HG03066 (cell line): ENCODE results near the gene FGF14.

Experiments used
- ATAC-seq: cut with Tn5 transposase; IDR thresholded peaks from one replicate; pipeline ENCODE4 v1.9.1; 2021; ENCODE audit warnings: low read depth; ENCODE audit not compliant: unreplicated experiment

FGF14 gene

DNA sequence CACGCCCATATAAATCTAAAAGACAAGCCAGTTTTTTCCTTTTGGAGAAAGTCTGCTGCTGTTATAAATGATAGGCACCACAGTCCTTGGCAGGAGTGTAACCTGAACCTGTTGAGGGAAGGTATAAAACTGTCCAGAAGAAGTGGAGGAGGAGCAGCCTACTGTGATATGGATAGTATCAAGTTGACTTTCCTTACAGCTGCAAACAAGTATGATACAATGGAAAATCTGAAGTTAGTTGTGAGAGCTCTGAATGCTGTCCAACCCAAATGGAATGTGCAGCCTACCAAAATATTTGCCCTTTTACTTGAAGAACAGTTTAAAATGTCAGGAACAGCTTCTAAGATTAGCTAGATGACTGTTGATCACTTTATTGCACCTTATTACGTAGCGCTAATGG lies 399.6 kb downstream of the FGF14 start:
- no peak for ATAC-seq

DNA sequence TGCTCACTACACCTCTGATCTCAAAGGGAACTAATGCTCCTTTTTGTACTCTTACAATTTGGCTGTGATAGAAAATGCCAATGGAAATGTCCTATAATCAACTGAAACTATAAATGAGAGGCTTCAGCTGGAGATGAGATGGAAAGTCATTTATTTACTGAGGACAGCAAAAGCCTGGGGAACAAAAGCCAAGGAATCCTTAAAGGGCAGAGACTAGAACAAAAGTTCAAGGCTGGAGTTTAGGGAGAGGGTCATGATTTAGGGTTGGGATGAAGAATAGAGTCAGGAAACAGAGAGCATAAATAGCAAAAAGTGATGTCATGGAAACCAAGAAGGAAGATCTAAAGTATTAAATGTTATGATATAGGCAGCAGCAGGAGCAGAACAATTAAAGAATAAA lies 401.1 kb downstream of the FGF14 start:
- ATAC-seq, result no peak

DNA sequence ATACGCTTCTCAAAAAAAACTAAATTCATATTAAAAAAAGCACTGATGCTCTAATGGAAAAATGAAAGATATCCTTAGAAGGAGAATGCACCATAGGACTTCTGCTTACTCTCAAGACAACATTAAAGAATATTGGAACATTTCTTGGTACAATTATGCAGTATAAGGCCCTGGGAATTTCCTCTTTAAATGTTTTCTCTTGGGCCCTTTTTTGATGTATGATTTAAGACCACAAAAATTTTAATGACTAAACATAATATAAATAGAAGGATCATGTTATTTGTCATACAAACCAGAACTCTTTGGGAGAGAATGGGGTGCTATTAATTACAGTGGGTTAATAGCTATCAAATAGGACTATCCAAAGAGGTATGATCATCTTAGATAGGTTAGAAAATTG lies 403.7 kb downstream of the FGF14 start:
- no peak for ATAC-seq

DNA sequence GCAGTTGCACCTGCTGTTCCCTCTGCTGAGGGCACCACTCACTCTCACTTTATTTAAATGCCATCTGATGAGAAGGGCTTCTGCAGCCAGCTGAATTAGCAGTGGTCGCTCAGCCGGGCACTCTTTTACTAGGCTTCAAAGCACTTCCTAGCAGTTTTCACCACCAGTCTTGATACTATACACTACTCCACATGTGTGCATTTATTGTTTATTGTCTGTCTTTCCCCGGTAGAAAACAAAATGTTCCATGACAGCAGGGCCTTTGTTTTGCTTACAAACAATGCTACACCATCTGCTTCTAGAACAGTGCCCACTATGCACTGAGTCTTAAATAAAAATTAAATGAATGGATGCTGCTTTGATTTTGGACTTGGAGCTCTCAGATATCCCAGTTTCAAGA lies 404.9 kb downstream of the FGF14 start:
- no peak for ATAC-seq

DNA sequence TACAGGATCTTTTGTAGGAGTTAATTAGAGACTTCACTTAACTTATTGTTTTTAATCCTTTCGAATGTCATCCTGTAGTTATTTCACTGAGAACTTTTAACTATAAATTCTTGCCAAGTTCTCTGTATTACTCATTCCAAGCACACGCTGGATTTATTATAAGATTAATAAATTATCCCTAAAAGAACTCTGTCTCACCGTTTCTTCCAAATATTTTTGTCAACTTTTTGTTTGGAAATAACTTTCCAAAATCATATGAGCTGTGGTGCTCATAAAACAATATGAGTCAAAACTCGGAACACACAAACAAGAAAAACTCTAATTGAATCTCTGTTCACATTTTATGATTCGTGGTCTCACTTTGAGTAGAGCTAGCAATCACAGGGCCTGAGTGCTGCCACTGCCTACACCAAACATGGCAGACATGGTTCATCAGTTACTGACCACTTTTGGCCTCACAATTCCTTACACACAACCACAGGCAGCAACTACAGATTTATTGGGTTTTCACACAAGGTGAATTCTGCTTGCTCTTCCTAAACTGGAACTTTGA lies 412.0 kb downstream of the FGF14 start:
- no peak for ATAC-seq

DNA sequence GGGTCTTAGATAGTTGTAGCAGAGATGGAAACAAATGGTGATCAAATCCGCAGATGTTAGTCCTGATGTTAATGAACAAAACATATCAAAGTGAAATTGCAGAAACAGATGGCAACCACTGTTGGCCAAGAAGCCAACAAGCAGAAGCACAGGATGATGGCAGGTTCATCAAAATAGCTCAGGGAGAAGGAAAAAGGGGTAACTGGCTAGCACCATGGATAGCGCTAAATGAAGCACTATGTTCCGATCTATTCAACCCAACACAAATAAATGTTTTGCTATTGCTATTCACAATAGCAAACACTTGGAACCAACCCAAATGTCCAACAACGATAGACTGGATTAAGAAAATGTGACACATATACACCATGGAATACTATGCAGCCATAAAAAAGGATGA lies 413.7 kb downstream of the FGF14 start:
- ATAC-seq, result no peak

DNA sequence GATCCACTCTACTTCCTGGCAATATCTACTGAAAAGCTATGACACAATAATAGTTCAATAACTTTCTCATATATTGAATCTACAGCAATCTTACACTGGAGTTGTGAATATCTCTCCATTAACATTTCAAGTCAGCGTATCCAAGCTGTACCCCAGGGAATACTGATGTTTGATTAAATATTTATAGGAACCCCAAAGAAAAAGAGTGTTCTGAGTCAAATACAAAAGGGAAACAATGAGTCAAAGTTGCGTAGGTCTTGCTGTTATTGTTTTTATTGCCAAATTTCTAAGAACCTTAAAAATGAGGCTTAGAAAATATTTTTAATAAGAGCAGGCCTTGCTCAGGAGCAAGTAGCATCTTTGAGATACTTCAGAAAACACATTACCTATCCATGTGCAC lies 415.5 kb downstream of the FGF14 start:
- ATAC-seq, result no peak

DNA sequence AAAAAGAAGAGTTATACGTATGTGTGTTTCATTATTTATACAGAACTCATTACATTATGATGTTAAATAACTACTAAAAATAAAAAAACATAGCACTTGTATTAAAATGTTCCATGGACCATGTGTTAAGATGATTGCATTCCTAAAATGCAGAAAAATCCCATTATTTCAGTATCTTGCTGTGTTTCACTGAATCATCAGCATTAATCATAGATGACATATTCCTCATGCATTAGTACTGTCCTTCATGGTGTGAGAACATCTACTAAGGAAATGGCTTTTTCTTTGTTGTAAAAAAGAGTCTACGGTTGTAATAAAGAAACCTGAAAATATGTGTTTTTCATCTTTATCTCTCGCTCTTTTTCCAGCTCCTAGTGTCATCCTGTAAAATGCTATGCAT lies 416.5 kb downstream of the FGF14 start:
- no peak for ATAC-seq

DNA sequence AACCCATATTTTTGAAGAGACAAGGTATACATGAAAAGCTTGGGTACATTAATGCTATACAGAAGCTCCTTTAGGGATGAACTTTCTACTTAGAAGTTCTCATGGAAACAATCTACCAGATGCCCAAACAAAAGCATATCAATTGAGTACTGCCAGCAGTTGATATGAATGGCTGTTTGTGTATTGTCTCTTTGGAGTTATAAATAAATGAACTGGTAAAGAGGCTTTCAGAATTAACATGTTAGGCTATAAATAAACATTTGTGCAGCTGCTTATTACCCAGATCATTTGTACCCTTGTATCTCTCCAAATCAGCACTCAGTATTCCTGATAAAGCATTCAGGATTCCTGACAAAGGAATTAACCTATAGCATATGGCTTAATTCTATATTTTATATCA lies 418.9 kb downstream of the FGF14 start:
- no peak for ATAC-seq

DNA sequence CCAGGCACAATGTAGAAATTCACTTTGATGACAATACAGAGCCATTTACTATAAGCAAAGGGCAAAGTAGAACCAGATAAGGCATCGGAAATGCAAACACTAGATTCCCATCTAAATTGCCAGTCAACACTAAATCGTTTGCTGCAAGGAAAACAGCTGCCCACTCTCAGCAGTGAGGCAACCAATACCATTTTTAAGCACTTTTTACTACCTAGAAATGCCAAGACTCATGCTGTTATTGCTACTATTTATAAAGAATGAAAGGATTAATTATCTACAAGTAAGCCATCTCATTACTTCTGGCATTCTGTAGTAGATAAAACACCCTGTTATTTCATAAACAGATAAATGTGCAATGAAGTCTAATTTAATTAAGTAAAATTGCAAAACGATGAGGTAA lies 422.0 kb downstream of the FGF14 start:
- ATAC-seq, result no peak

DNA sequence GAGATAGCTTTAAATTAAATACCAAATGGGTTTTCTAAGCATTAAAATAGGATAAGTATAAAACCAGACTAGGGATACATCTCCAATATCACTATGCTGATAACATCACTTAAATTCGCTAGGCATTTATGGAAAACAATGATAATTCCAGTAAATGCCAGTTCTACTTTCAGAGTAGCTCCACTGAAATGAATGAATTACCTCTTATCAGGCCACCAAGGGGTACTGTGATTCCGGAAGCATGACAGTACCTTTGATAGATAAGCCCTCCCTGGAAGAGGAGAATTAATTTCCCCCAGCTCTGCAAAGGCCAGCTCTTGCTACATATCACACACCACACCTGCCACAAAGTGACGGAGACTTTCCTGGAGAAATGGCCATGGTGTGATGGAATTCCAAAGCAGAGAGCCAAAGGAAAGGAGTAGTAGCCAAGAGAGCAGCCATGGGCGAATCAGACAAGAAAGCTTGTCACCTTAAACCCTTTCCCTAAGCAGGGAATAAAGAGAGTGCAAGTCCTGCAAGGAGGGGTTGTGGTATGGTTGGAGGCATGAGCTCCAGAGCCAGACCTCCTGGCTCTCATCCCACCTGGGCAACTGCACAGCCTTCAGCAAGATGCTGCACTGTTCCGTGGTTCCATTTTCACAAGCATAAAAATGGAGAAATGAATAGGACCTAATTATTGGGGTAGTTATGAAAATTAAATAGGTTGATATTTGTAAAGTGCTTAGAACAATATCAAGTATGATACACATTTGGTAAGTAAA lies 423.1 kb downstream of the FGF14 start:
- no peak for ATAC-seq

DNA sequence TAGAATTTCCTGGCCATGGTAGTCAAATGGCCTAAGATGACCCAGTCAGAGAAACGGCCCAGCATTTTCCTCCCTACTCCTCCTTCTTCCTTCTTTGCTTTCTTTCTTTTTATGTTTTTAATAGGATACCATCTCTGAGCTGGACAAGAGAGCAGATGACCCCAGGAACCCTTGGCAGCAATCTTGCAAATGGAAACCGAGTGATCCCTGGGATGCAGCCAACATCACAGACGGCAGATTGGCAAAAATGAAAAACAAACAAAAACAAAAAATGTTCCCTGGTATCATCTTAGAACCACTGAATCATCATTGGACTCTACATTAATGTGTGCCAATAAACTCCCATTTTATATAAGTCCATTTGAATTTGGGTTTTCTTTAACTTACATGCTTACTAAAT lies 424.4 kb downstream of the FGF14 start:
- no peak for ATAC-seq

DNA sequence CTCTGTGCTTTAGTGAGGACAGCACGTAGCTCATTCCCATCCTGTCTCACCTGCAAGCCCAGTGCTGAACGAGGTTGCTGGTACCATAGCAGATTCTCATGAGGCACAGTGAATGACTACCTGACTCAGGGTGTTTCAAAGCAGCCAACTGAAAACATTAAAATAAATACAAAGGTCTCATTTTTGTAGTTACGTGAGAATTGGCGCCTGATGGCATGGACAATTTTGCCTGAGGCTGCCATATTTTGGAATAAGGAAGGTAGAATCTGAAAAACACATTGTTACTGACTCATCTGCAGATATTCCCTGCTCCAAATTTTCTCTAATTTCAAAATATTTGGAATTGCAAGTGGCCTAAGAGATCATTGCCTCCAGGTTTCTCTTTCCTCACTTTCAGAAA lies 429.7 kb downstream of the FGF14 start:
- no peak for ATAC-seq

DNA sequence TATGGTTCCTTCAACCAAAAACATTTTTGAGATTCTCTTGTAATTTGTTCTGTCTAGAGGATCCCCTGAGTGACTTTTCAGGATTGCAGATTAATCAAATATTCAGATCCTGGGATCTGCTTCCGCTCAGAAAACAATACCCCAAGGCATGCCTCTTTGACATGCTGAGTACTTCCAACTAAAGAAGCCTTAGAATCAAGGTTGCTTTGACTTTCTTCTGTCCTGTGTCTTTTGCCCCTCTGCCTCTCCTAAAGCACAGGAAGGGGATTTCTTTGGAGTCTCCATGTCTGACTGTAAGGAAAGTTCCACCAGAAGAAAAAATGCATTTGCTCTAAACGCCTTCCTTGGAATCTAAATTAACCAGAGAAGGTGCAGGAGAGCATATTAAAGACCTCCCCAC lies 431.5 kb downstream of the FGF14 start:
- ATAC-seq, result no peak

DNA sequence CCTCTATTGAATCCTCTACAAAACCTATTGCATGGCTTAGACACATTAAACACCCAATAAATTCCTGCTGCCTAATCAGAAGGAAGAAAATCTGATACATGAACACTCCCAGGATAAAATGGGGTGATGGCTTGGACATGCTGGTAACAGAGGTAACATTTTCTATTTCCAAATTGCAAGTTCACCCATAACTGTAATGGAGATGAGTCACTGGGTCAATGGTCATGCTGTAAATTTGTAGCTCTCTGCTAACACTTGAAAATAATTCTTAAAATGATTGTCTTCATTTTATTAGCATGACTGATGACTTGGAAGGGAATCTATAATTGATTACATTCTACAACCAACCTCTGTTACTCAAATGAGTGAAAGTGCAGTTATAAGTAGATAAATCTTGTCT lies 434.1 kb downstream of the FGF14 start:
- ATAC-seq, result no peak

DNA sequence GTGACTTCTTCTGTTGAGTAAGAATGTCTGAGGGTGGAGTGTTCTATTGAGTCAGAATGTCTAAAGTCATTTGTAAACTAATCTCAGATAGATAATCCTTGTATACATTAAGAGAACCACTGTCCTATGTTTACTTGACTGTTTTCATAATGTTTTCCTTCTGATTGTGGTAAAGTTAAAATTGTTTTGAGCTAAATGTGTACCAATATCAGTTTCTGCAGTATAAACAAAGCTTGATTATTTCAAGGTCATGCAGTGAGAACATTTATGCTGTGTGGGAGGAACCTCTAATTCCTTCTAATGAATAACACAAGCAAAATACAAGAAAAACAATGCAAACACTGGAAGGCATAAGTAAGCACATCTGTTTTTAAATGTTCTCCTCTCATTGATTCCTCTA lies 434.6 kb downstream of the FGF14 start:
- ATAC-seq, result no peak

DNA sequence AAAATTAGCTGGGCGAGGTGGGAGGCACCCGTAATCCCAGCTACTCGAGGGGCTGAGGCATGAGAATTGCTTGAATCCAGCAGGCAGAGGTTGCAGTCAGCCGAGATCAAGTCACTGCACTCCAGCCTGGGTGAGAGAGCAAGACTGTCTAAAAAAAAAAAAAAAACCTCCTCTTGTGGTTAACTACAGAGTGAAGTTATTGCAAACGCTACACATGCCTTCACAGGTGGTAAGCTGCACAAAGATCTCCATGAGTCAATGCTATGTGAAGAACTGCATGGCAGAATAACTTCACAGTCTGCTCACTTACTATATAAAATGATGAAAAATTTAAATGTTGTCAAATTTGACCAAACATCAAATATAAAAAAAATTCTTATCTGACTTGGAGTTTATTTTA lies 436.8 kb downstream of the FGF14 start:
- no peak for ATAC-seq

DNA sequence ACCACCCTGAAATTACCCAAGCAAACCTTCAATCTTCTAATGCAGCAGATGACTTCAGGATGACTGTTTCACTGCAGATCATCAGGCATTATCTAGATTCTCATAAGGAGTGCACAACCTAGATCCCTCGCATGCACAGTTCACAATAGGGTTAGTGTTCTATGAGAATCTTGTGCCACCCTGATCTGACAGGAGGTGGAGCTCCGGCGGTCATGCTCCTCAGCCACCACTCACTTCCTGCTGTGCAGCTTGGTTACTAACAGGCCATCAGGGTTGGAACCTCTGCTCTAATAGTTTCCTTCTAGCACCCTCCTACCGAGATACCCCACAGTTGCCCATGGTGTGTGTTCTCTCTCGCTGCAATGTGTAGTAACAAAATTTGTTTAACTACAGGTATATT lies 442.8 kb downstream of the FGF14 start:
- no peak for ATAC-seq

DNA sequence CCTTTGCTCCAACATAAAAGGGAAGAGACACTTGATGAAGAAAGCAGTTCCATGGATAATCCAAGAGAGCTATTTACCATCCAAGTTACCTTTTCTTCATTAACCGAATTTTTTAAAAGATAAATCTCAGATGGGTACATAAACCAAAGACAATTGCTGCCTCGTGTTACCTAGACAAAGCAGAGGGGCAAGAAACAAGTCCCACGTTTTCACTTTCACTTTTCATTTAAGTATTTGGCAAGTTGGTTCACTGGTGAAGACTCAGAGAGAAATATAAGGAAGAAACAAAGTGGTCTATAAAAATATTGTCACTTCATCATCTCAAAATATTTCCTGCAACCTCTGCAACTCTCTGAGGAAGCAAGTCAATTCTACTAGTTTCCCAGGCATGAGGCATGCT lies 446.1 kb downstream of the FGF14 start:
- ATAC-seq, result no peak

DNA sequence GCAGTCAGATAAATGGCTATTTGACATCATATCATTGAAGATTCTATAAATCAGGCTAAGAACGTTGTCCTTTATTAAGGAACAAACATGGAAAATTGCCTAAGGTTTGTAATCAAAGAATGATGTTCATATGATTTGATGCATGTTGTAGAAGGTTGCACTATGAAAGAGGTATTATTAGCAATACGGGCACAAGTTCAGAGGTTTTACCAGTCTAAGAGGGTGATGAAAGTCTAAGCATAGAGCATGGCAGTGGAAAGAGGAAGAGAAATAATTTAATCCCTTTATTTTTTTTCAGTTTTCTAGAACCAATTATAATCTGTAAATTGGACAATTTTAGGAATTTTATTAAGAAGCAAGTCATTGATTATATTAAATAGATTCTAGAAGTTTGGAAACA lies 450.7 kb downstream of the FGF14 start:
- ATAC-seq, result no peak

DNA sequence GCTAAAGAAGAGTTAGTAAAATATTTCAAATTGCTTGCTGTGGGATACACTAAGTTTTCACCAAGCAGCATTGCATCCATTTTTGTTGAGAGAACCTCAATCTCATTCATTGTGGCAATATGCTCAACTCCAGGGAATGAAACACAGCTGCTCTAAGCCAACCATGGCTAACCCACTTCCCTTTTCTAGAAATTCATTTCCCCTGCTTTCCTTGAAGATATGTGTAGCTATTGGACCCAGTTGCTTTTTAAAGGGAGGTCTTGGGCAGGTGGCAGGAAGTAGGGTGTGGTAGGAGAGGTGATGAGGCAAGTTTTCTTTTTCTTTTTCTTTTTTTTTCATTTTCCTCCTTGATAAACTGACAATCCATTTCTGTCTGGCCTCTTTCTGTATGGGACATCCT lies 452.2 kb downstream of the FGF14 start:
- no peak for ATAC-seq

DNA sequence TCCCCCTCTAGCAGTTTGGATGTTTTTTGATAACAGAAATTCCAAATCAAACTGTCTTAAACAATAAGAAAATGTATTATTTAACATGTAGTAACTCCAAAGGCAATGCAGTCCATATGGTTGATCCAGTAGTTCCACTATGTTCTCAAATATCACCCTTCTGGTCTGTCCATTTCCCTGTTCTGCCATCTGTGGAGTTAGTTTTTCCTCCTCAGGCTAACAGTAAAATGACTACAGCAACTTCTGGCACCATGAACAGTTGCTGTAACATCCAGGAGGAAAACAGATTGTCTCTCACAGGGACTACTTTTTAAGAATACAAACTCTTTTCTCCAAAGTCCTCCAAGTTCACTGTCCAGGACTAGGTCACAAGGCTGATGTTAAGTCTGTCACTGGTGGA lies 455.4 kb downstream of the FGF14 start:
- ATAC-seq, result no peak

DNA sequence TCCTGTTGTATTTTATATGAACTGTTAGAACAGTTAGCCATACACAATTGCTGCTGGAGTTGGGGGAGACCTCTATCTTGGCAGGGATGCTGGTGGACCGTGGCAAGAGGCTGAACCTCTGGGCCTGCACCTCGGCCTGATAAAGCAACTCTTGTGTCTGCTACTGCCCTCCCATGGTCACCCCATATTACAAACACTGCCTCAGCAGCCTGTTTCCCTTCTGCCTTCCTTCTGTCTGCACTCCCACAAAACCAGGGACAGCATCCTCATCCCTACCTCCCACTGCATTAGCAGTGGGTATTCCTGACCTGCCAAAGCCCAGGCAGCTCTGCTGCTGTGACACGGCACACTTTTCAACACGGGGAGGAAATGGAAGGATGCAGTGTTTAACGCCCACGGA lies 456.4 kb downstream of the FGF14 start:
- no peak for ATAC-seq
